Astrocyte of the cerebellum (primary cell): ENCODE data around the gene RPP14.
A peak's percentile ranks its signal among the peaks of the same experiment; 100 is the strongest.

Experiments
- DNase-seq: peaks from one replicate; pipeline ENCODE4 v3.0.0-alpha.2; 2011; ENCODE audit warnings: low read depth
- H3K4me3 ChIP-seq: 2 replicates; pipeline ENCODE4 v1.5.1; 2011; ENCODE audit warnings: mild to moderate bottlenecking, low read depth, low read length, moderate library complexity
- in situ Hi-C: cut with HindIII; loops from 2 replicates; pipeline ENCODE4 v1.10.0; 2017; ENCODE audit warnings: low sequenced_read_pairs
- TF ChIP-seq, protein P1 (sequence below): IDR thresholded peaks from 2 replicates; pipeline ENCODE4 v1.5.1; 2012; ENCODE audit warnings: low read length, low read depth, moderate library complexity, mild to moderate bottlenecking; ENCODE audit errors: missing control alignments

RPP14 gene

GRCh38 chr3:58329150-58329921, 23.3 kb downstream of the RPP14 start:
- TF ChIP-seq, protein P1, sequence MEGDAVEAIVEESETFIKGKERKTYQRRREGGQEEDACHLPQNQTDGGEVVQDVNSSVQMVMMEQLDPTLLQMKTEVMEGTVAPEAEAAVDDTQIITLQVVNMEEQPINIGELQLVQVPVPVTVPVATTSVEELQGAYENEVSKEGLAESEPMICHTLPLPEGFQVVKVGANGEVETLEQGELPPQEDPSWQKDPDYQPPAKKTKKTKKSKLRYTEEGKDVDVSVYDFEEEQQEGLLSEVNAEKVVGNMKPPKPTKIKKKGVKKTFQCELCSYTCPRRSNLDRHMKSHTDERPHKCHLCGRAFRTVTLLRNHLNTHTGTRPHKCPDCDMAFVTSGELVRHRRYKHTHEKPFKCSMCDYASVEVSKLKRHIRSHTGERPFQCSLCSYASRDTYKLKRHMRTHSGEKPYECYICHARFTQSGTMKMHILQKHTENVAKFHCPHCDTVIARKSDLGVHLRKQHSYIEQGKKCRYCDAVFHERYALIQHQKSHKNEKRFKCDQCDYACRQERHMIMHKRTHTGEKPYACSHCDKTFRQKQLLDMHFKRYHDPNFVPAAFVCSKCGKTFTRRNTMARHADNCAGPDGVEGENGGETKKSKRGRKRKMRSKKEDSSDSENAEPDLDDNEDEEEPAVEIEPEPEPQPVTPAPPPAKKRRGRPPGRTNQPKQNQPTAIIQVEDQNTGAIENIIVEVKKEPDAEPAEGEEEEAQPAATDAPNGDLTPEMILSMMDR = no peak
- DNase-seq = no peak
- H3K4me3 ChIP-seq = no peak overlapping the region
- in situ Hi-C loops = no loop called here

- TF ChIP-seq, protein P1 = no peak
- in situ Hi-C loops = no loop called here
- no peak overlapping the region for H3K4me3 ChIP-seq
- DNase-seq = no peak
Measured at GRCh38 chr3:58329922-58330413, 23.9 kb downstream of the RPP14 start.

DNA sequence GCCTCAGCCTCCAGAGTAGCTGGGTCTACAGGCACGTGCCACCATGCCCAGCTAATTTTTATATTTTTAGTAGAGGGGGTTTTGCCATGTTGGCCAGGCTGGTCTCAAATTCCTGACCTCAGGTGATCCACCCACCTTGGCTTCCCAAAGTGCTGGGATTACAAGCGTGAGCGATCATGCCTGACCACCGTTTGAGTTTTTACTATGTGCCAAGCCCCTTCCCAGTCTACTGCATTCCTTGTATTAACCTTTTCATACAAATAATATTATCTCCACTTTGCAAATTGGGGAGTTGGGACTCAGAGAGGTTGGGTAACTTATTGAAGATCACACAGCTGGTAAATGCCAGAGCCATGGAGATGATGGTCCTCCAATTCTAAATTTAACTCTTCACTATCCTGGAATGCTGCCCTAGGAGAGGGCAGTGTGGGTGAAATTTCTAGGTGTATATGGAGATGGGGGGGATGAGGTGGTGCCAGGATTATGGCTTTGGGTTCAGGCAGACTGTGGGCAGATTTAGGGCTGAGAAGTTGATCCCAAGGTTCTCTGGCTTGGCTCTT, 25.6 kb downstream of the RPP14 start:
- H3K4me3 ChIP-seq = no peak overlapping the region
- TF ChIP-seq, protein P1 = no peak
- no peak for DNase-seq
- in situ Hi-C loops = no loop called here

- DNase-seq = no peak
- TF ChIP-seq, protein P1 = peak; percentile 6
- H3K4me3 ChIP-seq = peak within 1 kb of the TSS; percentile 76
- in situ Hi-C loops = no loop called here
Measured at GRCh38 chr3:58332575-58333188, 26.6 kb downstream of the RPP14 start, which contains the start of gene PXK. Gene PXK (plus strand): TSS chr3:58332892. CDS start chr3:58332989, 97 bp downstream.

- TF ChIP-seq, protein P1 = peak; percentile 22
- no peak for DNase-seq
- H3K4me3 ChIP-seq = peak overlapping the region; percentile 76
- in situ Hi-C loops = no loop called here
Measured at GRCh38 chr3:58333206-58334012, 27.4 kb downstream of the RPP14 start.

GRCh38 chr3:58334013-58334321, 27.9 kb downstream of the RPP14 start:
- in situ Hi-C loops = no loop called here
- TF ChIP-seq, protein P1 = no peak
- peak overlapping the region; percentile 76 for H3K4me3 ChIP-seq

More at GRCh38 chr3:58334013-58334321, 27.9 kb downstream of the RPP14 start:
- DNase-seq = no peak
